CMK (cell line): ENCODE measurements around the gene PCSK2.
"Not testable (repeated sequence)": the region's sequence is repeated elsewhere in the genome, so short reads cannot be mapped to it uniquely, and the experiment has no call there.

Experiments
- DNase-seq: peaks from one replicate; pipeline ENCODE4 v3.0.0-alpha.2; 2010; ENCODE audit warnings: low read depth

The PCSK2 gene, protein sequence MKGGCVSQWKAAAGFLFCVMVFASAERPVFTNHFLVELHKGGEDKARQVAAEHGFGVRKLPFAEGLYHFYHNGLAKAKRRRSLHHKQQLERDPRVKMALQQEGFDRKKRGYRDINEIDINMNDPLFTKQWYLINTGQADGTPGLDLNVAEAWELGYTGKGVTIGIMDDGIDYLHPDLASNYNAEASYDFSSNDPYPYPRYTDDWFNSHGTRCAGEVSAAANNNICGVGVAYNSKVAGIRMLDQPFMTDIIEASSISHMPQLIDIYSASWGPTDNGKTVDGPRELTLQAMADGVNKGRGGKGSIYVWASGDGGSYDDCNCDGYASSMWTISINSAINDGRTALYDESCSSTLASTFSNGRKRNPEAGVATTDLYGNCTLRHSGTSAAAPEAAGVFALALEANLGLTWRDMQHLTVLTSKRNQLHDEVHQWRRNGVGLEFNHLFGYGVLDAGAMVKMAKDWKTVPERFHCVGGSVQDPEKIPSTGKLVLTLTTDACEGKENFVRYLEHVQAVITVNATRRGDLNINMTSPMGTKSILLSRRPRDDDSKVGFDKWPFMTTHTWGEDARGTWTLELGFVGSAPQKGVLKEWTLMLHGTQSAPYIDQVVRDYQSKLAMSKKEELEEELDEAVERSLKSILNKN

DNA sequence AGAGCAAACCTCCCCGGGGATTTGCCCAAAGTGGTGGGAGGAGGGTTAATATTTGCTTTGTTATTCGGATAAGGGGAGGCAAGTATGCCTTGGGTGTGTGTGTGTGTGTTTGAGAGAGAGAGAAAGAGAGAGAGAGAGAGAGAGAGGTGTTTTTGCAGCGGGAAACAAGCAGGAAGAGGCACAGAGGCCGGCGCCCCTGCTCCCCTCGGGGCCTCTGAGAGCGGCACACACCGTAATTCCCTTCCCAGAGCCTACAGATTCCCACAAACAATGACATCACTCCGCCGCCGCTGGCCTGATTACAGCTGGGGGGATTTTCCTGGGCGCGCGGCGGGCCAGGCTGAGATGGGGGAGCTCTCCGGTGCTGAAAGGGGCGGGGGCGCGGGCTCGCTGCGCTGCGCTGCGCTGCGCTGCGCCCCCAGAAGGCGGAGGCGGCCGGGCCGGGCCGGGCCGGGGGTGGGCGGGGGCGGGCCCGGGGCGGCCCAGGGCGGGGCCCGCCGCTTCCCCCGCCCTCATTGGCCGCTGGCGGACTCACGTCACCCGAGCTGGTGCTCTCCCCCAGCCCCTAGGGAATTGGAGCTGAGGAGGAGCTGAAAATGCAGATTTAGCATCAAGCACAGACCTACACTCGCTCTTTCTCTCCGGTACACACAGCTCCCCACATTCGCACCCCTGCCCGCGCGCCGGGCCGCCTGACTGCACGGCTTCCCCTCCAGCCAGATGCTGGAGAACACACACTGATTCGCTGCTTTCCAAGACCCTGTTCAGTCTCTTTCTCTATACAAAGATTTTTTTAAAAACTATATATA lies at the start of gene PCSK2:
Gene PCSK2 (plus strand): TSS at position 631 of the 809 bp plus-strand sequence. CDS start 266 bp downstream, outside the sequence.
- no peak for DNase-seq

GRCh38 chr20:17177341-17177740 lies 49.5 kb upstream of the PCSK2 start:
- no peak for DNase-seq

DNA sequence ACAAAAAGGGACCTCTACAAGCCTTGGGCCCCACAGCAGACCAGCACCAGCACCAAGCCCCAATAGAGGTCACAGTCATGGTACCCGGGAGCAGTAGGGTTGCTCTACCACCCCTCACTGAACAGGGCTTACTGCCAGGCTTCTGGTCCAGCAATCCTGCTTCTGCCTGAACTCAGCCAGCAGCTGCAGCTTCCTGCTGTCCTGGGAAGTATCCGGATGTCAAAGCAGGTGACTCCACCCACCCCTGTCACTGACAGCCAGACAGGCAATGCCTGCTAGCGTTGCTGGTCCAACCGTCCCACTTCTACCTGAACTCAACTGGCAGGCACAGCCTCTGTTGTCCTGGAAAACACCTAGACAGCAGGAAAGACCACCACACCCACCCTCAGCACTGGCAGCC lies 47.0 kb upstream of the PCSK2 start:
- DNase-seq: no peak

DNA sequence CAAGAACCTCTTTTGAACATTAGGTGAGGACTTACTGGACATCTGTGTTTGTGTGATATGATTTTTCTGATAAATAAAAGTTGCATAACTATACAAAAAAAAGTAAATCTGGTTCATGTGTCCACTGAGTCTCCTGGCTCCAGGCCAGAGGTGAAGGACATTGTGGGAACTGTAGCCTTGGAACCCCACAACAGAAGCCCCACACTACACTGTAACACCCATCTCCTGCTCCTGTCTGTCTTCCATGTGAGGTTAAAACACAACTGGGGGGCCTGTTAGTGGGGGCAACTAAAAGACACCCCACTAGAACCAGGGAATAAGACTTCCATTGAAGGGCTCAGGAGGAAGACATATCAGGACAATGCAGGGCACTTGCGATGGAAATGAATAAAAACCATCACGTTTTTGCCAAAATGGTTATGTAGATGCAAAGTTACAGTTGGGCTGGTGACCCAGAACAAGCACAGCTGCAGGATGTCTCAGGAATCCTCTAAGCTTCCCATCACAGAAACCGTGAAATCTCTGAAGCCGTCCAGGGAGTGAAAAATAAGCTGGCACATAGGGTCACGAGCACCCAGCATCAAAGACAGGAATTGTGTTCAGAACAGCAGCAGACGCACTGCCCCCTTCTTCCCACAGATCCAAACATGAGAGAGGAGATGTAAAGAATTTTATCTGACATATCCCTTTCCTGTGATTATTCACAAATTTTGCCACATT lies 36.7 kb upstream of the PCSK2 start:
- no peak for DNase-seq

DNA sequence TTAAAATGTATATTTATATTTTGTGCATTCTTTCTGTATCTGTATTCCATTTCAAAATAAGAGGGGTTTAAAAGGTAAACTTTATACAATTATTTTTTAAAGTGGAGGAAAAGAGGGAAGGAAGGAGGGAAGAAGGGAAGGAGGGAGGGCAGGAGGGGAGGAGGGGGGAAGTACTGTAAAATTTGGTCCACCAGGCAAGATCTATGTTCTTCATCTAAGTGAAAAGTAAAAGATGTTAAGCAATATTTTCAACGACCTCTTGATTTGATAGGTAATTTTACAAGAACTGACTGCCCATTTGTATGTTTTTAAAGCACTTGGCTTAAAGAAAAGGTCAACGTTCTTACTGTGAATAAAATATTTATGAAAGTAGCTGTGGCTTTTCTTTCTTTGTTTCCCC lies 29.8 kb upstream of the PCSK2 start:
- no peak for DNase-seq

DNA sequence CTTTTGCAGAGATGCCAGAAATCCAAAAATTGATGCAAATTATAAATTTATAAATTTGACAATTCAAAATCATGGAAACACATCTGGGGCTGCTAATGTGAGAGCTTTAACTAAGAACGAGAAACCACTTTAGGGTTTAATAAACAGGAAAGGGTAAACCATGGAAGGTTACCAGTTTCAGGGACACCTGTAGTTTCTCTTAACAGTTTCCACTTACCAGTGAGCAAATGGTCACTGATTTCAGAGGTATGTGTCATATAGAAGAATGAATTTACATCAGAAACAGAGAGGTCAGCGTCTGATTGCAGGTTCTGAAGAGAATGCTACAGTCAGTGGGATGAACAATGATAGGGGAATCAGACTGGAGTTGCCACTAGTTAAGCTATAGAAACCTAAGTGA lies 24.8 kb upstream of the PCSK2 start:
- DNase-seq: no peak

GRCh38 chr20:17202673-17203072 lies 24.2 kb upstream of the PCSK2 start:
- DNase-seq: no peak

GRCh38 chr20:17205084-17205813 lies 21.6 kb upstream of the PCSK2 start:
- DNase-seq: no peak

- no peak for DNase-seq
Measured at GRCh38 chr20:17210387-17210786, 16.5 kb upstream of the PCSK2 start.

- DNase-seq: no peak
Measured at GRCh38 chr20:17210983-17211382, 15.9 kb upstream of the PCSK2 start.

DNA sequence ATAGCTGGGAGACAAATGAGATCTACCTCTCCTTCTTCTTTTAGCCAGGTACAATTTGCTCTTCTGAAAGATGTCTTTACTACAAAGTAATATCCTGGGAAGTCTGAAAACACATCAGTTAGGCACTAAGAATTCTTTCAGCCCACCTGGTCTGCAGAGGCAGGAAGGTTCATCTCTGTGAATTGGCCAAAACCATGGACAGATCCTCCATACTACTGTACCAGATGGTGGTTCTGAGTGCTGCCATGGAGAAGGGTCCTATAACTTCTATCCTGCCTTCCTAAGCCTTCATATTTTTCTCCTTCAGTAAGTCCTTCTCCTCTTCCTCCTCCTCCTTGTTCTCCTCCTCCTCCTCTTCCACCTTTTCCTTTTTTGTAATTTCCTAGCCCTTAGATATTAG lies 11.7 kb upstream of the PCSK2 start:
- DNase-seq: no peak

DNA sequence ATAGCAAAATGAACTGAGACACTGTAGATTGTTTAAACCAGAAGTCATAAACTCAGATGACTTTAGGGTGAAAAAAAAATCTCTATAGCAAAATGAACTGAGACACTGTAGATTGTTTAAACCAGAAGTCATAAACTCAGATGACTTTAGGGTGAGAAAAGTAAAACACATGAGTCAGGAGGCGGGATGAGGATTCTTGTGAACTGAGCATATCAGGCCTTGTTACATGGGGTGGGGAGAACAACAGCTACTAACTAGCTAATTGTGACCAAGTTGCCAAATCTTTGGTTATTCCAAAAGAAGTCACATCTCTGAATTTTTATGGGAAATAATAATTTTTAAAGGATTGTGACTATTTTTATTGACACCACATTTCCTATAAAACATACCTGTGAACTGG lies 7.0 kb upstream of the PCSK2 start:
- DNase-seq: not testable (repeated sequence)

- DNase-seq: no peak
Measured at GRCh38 chr20:17223553-17223952, 3.3 kb upstream of the PCSK2 start.

- no peak for DNase-seq
Measured at GRCh38 chr20:17225851-17226409, 910 bp upstream of the PCSK2 start.

DNA sequence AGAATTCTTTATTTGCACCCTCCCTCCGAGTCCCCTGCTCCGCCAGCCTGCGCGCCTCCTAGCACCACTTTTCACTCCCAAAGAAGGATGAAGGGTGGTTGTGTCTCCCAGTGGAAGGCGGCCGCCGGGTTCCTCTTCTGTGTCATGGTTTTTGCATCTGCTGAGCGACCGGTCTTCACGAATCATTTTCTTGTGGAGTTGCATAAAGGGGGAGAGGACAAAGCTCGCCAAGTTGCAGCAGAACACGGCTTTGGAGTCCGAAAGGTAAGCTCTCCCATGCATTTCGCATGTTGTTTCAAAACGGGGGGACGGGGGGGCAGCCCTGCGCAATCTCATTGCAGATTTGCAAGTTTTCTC lies 357 bp downstream of the PCSK2 start:
- DNase-seq: no peak

DNA sequence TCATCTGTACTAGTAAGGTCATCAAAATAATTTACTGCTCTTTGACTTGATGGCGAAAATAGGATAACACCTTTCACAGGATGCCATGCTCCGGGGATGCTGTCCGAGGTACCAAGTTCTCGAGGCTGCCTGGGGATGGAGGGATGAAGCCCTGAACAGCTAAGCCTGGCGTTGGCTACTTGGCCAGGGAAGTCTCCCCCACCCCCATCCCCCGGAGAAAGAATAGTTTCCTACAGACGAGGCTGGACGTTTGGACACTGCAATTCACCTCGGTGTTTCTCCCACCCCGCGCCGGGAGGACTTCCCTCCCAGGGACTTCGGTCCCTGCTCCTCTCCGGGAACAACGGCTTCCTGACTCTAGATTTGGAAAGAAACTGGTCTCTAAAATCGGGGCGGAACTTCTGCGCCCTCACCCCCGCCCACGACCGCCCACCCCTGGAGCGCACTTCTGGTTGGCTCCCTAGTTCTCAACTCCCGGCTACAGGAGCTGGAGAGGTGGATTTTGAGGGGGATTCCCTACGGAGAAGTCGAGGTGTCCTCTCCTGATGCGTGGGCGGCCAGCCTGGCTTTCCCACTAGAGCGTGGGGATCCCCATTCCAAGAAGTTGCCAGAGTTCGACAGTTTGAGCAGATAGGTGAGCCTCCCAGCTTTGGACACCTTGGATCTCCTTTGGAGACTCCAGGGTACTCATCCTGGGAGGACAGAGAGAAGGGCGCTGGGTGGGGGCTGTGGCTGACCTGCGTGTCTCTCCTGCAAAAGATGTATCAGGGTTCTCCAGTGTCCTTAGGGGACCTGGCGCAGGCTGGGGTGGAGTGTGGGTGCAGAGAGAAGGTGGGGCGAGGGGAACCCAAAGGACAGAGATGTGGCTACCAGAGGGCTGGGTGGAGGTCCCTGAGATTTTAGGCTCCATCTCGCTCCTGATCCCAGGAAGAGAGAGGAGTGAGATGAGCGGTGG lies 1.1 kb downstream of the PCSK2 start:
- DNase-seq: no peak

DNA sequence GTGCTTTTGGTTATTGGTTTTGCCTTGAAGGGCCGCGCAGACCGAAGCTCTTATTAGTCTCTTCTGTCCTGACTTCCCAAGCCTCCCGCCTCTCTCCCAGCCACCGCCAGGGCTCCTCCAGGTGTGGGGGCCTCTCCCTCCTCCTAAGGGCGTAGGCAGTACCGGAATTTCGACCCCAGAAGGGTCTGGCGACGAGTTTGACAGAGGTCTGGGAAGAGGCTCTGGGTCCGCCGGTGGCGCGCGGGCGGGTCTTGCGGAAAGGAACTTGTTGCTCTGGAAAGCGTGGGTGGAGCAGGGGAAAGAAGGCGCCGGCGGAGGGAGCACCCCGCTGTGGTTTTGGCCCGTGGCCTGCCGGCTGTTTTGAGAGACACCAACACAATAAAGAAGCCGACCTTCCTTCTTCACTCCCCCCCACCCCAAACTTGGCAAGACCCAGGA lies 1.8 kb downstream of the PCSK2 start:
- no peak for DNase-seq

GRCh38 chr20:17229256-17229655 lies 2.4 kb downstream of the PCSK2 start:
- DNase-seq: no peak

DNA sequence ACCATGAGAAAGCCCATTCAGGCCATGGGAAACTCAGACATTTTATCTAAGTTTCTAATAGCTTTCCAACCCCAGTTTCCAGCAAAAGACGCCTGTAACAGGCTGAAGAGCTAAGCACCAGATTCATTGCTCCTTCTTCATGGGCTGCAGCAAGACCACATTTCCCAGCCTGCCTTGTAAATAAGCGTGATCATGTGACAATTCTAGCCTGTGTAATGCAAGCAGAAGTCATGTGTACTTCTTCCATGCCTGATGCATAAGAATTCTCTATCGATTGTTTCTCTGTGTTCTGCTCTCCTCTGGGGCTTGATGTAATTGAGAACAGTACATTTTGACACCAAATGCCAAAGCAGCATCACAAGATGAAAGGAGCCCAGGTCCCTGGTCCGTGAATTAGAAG lies 6.8 kb downstream of the PCSK2 start:
- no peak for DNase-seq

GRCh38 chr20:17236766-17237165 lies 9.9 kb downstream of the PCSK2 start:
- DNase-seq: no peak
